Measurements from ENCODE around the gene CDIPT. TPM values are rescaled to one million over a fixed set of nuclear protein-coding genes. Genes with fewer than 3 reads are reported as not detected.
"Not testable (repeated sequence)": the region's sequence is repeated elsewhere in the genome, so short reads cannot be mapped to it uniquely, and the experiment has no call there.

Gene CDIPT
- polyA plus RNA-seq, 5 donors = 62.4 to 94.6 (median 84.3) TPM

- DNase-seq = no peak
Measured at GRCh38 chr16:29898135-29898803, 35.2 kb upstream of the CDIPT start.

- DNase-seq = no peak
Measured at GRCh38 chr16:29897333-29897732, 34.3 kb upstream of the CDIPT start.

GRCh38 chr16:29896841-29897240 is 33.8 kb upstream of the CDIPT start:
- DNase-seq = no peak

GRCh38 chr16:29894352-29894751 is 31.3 kb upstream of the CDIPT start:
- no peak for DNase-seq

- DNase-seq = no peak
Measured at GRCh38 chr16:29893553-29893952, 30.5 kb upstream of the CDIPT start.

GRCh38 chr16:29892458-29892813 is 29.4 kb upstream of the CDIPT start:
- no peak for DNase-seq

GRCh38 chr16:29891525-29892457 is 28.8 kb upstream of the CDIPT start:
- DNase-seq = no peak

- not testable (repeated sequence) for DNase-seq
Measured at GRCh38 chr16:29889372-29889771, 26.3 kb upstream of the CDIPT start.

- DNase-seq = no peak
Measured at GRCh38 chr16:29883987-29884386, 21.0 kb upstream of the CDIPT start.

- DNase-seq = no peak
Measured at GRCh38 chr16:29881050-29881449, 18.0 kb upstream of the CDIPT start.

- DNase-seq = no peak
Measured at GRCh38 chr16:29878172-29878571, 15.1 kb upstream of the CDIPT start.

- DNase-seq = no peak
Measured at GRCh38 chr16:29877266-29877961, 14.4 kb upstream of the CDIPT start.

GRCh38 chr16:29876594-29877249 is 13.7 kb upstream of the CDIPT start:
- no peak for DNase-seq

- no peak for DNase-seq
Measured at GRCh38 chr16:29876217-29876593, 13.2 kb upstream of the CDIPT start.

GRCh38 chr16:29875206-29875605 is 12.2 kb upstream of the CDIPT start:
- no peak for DNase-seq

- DNase-seq = no peak
Measured at GRCh38 chr16:29873319-29873718, 10.3 kb upstream of the CDIPT start.

- DNase-seq = no peak
Measured at GRCh38 chr16:29871822-29872546, 9.0 kb upstream of the CDIPT start.

- not testable (repeated sequence) for DNase-seq
Measured at GRCh38 chr16:29869067-29869466, 6.0 kb upstream of the CDIPT start.

GRCh38 chr16:29868396-29869009 is 5.5 kb upstream of the CDIPT start:
- no peak for DNase-seq

GRCh38 chr16:29864205-29864604 is 1.2 kb upstream of the CDIPT start:
- DNase-seq = no peak

- DNase-seq = no peak
Measured at GRCh38 chr16:29863669-29863984, 601 bp upstream of the CDIPT start.
